HG02571 (cell line): ENCODE results near the gene SURF6.
"Not testable (repeated sequence)": the region's sequence is repeated elsewhere in the genome, so short reads cannot be mapped to it uniquely, and the experiment has no call there.

Source experiments
- ATAC-seq: cut with Tn5 transposase; IDR thresholded peaks from one replicate; pipeline ENCODE4 v1.9.1; 2021; ENCODE audit warnings: mild to moderate bottlenecking, moderate library complexity; ENCODE audit not compliant: unreplicated experiment

Gene SURF6

DNA sequence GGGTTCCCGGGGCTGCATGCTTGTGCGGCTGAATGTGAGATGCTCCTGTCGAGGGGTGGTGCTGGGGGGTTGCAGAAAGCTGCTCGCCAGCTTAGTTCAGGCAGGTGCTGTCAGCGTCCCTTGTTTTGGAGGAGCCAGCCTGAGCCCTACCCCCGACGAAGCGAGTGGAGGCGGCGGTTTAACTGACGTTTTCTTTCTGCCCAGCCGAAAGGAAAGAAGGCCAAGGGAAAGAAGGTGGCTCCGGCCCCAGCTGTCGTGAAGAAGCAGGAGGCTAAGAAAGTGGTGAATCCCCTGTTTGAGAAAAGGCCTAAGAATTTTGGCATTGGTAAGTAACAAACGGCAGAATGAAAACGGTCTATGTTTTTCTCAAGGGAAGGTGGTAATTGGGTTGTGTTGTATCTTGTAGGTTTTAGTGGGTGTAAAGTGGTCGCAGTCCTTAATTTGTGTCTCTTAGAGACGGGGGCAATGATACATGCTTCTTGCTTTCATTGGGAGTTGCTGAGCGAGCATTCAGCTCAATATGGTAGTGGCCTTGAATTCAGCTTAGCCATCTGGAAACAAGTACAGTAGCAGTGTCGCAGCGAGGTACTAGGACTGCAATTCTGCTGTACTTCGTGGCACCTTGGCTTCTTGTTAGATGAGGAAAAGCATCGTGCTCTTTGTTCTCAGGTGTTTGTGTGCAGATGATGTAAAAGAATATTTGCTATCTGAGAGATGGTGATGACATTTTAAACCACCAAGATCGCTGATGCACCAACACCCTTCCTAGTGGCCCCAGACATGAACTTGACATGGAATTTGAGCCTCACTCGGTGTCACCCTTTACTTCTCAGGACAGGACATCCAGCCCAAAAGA lies 13.0 kb upstream of the SURF6 start:
- no peak for ATAC-seq

DNA sequence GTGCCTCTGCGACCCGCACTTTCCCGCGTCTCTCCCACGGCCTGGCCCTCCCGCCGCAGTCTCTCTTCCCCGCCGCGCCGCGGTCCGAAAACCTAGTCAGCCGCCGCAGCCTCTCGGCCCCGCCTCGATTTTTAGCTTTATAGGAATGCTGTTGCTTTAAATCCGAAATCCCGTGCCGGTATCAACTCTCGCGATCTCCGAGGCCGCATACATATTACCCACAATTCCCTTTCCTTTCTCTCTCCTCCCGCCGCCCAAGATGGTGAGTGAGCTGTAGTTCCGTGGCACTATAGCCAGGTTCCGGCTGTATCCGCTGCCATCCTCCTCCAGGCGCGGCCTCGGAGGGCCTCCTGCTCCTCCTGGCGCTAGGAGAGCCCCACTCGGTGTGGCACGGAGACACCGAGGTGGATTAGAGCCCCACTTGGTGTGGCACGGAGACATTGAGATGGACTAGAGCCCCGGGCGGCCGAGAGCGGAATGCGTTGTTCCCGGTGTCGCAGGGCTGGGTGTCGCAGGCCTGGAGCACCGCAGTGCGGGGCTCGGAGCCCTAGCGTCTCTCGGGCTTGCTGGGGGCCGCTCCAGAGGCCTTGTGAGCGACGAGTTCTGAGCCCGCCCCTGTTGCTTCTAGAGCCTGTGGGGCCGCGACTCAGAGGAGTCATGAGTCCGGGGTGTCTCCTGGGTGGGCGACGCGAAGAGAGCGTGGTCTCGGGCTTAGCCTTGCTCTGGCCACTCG lies 12.2 kb upstream of the SURF6 start, which contains the start of the genes MED22 and RPL7A:
Gene MED22 (minus strand): TSS at position 147 of the 733 bp plus-strand sequence. CDS start 1,469 bp downstream, outside the sequence.
Gene RPL7A (plus strand): TSS at position 234 of the 733 bp plus-strand sequence. CDS start 26 bp downstream, at position 260.
- peak; percentile 64 for ATAC-seq

DNA sequence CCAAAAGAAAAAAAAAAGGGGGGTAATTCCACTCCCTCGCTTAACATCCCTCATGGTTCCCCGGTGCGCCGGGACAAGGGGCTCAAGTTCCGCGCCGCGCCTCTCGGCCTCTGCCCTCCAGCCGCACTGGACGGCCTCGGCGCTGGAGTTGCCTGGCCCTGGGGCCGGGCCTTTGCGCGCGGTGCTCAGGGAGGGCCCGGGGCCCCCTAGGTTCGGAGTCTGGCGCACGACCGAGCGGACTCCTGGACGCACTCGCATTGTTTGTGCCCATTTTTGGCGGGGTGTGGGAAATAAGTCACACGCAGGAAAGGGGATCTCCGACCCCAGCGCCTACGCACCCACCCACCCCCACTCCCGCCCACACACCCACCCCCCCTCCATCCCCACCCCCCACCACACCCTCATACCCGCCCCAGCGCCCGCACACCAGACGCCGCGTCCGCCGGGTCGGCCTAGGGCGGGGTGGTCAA lies 11.6 kb upstream of the SURF6 start:
- peak; percentile 36 for ATAC-seq

DNA sequence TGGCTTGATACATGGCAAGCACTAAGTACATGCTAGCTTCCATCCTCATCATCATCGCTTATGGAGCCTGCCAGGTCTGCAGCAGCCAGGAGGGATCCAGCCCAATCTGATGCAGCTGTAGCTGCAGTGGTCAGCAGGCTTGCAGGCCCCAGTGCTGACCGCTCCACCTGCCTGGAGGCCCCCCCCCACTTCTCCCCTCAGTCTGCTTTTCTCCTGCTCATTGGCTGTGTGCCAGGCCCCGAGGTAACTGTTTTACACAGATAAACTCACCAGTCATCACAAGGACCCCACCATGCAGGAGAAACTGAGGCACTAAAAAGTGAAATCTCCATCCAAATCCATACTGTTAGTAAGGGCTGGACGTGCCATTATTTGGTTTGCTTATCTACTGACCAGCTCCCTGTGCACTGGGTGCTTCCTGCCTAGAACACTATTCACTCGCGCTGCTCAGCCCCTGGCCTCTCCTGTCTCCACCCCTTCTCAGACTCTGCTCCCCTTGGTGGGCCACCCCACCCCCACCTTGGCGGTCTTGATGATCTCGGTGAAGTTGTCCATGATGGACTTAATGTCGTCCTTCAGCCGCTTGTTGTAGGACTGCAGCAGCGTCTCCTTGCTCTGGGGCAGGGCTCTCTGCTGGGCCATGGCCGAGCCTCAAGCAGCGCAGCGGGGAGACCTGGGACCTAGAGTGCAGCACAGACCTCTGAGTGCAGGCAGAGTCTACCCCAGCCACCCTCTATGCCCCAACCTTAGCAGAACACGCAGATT lies 10.2 kb upstream of the SURF6 start:
- ATAC-seq = no peak

DNA sequence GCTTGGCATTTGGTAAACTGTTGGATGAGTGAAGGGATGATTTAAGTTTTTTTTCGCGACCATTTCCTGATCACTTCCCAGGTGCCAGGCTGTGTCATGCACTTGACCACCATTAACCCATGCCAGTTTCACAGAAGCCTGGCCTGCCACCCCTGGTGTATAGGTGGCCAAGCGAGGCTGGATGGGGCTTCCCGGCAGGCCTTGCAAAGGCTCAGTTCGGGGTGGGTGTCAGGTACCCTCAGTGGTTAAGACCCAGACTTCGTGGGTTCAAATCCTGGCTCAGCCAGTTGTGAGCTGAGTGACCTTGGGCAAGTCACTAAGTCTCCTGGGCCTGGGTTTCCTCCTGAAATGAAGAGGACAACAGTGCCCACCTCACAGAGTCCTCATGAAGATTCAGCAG lies 9.6 kb upstream of the SURF6 start:
- no peak for ATAC-seq

DNA sequence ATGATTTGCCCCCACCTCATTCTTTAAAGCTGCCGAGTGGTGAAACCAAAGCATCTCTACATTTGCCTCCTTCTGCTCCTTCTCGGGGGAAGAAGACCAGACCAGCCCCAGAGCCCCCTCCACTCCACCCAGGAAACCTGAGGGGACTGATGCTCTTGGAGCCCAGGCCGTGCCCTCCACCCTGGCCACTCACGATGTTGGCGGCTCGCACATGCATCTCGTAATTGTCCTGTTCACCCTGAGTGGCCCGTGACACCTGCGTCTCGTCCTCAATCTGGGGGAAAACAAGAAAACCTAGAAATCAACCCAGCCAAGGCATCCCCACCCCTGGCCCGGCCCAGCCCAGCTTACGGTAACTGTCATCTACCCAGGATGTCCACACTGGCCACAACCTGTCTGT lies 9.0 kb upstream of the SURF6 start:
- no peak for ATAC-seq

DNA sequence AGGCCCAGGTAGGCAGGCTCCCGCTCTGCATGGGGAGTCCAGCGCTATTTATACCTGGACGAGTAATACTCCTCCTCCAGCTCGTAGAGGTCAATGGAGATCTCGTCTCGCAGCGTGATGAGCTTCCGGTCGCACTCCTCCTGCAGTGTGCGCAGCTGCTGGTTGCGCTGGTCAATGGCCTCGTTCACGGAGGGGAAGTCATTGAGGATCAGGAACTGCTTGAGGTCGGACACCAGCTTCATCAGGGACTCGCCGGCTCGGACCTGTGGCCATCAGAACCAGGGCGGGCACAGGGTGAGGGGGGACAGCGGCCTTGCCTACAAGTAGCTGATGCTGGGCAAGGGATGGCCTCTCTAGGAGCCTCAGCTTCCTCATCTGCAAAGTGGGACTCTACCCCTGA lies 8.1 kb upstream of the SURF6 start:
- ATAC-seq = no peak

DNA sequence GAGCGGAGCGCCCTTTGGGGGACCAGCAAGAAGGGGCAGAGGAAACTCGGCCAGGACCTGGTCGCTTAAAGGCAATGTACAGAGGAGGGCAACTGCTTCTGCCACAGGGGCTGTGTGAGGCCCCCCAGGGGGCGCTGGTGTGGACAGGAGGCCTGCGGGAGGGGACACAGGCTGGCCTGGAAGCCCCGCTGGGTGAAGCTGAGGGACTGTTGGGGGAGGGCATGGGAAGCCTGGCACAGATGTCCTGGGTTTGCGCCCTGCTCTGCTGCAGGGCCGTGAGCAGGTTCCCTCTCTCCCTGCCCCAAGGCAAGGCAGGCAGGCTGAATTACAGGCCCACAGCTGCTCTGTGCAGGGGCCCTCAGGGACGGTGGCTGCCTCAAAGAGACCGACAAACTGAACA lies 6.6 kb upstream of the SURF6 start:
- ATAC-seq = no peak

DNA sequence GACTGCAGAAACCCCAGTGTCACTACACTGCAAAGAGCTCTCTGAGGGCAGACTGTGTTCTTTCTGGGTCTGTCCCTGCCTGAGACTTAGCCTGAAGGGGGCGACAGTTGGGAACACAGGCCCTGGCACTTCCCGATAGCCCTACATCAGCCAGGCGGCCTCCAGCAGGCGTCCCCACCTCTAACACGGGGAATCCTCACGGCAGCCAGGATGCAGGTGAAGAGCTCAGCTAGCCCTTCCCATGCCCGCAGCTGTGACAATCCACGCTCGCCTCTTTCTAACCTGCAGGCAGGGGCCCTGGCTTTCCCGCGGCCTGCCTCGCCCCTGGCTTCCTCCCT lies 6.0 kb upstream of the SURF6 start:
- no peak for ATAC-seq

DNA sequence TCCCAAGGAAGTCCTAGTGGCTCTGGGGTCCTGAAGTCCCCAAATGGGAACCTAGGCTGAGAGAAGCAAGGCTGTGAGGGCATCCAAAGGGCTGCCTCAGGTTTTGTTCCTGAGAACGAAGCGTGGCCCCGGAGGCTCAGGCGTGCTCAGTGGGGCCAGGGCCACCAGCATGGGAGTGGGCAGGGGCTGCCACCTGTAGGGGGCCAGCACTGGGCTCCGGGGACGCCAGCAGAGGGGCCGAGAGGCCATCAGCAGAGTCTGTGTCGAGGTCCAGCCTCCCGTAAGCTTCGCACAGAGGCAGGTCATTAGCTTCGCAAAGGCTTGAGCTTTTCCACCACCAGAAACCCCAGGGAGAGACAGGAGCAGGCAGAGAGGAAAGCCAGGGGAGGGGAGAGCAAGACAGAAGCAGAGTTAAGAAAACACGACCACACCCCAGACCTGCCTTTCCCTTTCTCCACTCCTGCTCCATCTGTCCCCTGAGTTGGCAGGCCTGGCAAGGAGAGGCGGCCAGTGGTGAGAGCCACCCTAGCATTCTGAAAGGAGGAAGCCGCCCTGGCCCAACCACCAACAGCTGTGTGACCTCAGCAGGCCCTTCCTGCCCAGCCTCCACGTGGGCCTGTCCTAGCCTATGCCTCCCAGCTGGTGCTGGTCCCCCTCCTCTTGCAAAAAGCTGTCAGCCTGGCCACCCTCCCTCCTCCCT lies 5.5 kb upstream of the SURF6 start:
- ATAC-seq = no peak

DNA sequence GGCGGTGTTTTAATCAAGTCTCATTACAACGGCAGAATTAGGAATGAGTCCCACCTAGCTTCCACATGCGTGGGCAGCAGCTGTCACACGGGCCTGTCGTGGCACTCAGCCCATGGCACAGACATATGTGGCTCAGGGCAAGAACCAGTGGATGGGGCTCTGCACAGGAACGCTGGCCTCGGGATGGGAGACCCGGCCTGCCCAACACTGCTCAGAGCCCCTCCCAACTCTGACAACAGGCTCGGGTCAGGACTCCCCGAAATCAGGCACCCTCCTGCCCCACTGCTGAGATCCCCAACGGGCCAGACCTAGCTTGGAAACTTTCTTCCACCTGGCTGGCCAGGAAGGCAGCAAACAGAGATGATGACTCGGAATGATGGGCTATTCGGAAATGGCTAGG lies 4.9 kb upstream of the SURF6 start:
- ATAC-seq = no peak

DNA sequence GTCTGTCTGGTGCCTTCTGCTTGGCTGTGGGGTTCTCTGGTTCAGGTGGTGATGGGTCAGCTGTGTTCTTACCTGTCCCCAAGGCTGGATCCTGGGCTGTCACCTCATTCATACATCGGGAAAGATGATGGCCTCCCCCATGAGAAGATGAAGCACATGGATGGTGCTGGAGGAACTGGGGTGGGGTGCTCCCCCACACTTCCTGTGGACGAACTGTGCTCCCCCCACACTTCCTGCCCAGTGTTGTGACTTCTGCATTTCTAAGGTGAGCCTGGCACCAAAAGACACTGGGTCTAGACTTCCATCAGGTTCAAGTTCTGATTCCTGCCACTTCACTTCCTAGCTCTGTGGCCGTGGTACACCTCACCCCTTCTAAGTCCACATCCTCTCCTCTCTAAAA lies 4.3 kb upstream of the SURF6 start:
- no peak for ATAC-seq

DNA sequence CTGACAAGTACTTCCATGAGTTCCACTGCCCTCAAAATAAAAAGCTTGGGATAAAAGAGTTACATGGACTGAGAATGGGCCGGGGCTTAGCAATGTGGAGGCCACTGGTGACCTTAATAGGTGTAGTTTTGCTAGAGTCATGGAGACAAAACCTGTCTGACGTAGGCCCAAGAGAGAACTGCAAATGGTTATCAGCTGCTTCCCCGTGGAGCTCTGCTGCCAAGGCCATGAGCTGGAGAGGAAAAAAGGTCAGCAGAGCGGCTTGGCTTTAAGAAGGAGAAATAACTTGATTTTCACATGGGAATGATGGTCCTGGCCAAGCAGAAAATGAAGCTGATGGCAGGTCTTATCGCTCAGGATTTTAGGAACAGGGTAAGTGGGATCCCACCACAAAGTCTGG lies 3.7 kb upstream of the SURF6 start:
- ATAC-seq = no peak

DNA sequence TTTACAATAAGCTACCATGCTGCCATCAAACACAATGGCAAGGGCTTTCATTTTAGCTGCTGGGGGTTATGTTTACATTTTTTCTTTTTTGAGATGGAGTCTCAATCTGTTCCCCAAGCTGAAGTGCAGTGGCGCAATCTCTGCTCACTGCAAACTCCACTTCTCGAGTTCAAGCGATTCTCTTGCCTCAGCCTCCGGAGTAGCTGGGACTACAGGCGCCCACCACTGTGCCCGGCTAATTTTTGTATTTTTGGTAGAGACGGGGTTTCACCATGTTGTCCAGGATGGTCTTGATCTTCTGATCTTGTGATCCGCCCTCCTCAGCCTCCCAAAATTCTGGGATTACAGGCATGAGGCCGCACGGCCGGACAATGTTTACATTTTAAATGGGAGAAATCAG lies 1.1 kb downstream of the SURF6 start:
- not testable (repeated sequence) for ATAC-seq

DNA sequence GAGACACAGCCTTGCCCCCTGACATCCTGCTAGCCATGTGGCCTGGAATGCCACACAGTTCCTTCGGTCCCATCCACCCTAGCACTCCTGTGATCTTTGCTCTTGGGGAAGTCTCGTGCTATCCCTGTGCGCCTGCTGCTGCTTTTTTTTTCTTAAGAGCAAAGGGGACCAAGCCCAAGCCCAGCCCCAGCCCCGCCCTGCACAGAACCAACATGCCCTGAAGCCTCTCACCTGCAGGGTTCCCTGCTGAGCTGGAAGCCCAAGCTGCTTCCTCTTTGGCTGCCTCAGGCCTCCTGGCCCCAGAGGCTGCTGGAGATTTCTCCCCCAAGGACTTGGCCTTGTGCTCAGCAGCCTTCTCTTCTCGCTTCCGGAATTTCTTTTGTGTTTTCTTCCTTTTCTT lies 1.8 kb downstream of the SURF6 start:
- no peak for ATAC-seq

DNA sequence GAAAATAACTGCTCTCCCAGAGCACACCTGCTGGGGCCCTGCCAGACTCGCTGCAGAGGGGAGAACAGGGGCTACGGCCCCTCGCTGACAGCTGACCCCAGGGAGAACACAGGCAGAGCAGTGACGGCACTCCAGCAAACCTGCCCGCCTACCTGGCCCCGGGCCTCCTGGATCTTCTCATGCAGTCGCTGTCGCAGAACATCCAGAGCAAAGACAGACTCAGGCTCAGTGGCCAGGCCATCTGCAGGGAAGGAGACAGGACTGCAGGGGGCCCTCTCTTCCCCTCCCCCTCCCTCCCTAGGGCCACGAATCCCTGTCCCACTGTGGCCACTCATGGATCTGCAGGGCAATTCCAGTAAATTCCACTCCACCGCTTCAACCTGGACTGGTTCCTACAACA lies 2.4 kb downstream of the SURF6 start:
- ATAC-seq = no peak

DNA sequence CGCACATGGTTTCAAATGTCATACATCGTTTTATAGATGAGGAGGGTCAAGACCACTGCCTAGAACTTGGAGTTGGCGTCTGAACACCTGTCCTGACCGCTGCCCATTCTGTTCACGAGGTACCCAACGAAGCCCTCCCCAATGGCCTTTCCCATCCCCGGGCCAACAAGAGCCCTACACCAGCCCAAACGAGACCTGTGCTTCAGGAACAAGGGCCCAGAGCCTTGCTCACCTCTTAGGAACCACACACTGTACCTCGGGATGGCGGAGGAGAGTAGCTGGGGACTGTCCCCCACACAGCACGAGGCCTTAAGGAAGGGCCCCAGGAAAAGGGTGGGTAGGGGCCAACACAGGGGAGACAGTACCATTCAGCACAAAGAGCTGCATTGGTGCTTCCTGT lies 3.0 kb downstream of the SURF6 start:
- ATAC-seq = no peak

DNA sequence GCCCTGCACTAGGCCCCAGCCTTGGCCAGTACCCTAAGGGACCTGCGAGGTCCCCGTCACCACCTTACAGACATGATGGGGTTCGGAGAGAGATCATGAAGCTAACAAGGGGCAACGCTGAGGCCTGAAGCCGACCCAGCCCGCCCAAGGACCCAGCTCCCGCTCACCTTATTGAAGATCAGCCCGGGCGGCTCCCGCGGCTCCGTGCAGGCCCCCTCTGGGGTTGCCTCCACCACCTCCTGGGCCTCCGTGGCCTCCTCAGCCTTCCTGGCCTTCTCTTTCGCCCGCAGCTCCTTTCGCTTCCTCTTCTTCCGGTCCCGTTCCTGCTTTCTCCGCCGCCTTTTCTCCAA lies 3.6 kb downstream of the SURF6 start:
- ATAC-seq = no peak

DNA sequence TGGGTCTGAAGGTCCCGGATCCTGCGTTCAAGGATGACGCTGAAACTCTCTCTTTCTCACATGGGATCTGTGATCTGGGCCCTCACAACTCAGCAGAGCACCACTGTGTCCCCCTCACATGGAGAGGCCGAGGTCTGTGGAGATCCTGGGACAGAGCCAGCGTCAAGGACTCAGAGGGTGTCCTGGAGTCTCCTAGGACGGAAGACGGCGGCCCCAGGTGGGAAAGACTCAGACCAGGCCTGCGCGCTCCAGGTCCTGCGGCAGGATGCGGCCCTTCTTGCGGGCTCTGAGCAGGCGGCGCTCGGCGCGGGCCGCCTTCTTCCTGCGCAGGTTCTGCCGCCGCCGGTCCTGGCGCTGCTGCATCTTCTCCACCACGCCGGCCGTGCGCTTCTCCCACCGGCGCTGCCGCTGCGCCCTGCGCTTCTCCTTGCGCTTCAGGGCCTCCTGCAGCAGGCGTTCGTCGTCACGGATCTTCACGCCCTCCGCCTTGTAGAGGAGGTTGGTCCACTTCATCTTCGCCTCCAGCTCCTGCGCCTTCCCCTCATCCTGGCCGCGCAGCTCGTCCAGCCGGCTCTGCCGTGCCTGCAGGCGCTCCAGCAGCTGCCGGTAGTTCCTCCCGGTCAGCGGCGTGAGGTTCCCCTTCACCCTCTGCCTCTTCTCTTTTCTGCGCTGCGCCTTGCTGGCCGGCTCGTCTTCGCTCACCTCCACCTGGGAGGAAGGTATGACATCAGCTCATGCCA lies 4.2 kb downstream of the SURF6 start:
- ATAC-seq = no peak

DNA sequence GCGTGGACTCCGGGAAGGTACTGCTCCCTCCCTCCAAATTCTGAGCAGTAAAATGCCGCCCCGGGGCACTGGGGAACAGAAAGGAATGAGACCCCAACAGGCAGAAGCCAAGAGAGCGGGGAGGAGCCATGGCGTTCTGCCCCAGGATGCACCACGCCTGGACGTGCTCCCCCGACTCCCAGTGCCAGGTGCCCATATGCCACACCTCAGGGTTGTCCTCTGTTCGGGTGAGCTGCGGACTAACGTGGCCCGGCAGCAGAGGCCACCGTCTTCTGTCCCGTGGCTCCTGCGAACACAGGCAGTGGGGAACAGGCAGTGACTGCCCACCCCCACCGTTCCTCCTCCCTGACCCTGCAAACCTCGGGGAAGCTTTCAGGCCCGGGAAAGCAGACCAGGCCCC lies 4.8 kb downstream of the SURF6 start:
- ATAC-seq = no peak
